GM06990 (cell line): ENCODE measurements around the gene DCTN5.

Experiments
- DNase-seq: peaks from one replicate; pipeline ENCODE4 v3.0.0-alpha.2; 2011; ENCODE audit not compliant: insufficient read length; ENCODE audit errors: extremely low read depth
- H3K27me3 ChIP-seq: replicated peaks from 2 replicates; pipeline ENCODE4 v1.6.0; 2011; ENCODE audit warnings: low read length; ENCODE audit not compliant: control insufficient read depth, insufficient read depth
- H3K36me3 ChIP-seq: 2 replicates; pipeline ENCODE4 v1.5.1; 2011; ENCODE audit warnings: low read length; ENCODE audit not compliant: control insufficient read depth, insufficient read depth
- H3K4me3 ChIP-seq: replicated peaks from 2 replicates; pipeline ENCODE4 v1.5.1; 2011; ENCODE audit warnings: low read depth, mild to moderate bottlenecking, control low read depth, low read length
- CTCF ChIP-seq: IDR thresholded peaks from 2 replicates; pipeline ENCODE4 v1.5.1; 2011; ENCODE audit warnings: low read length, control low read depth, mild to moderate bottlenecking, inconsistent platforms; ENCODE audit not compliant: insufficient read depth, poor library complexity, severe bottlenecking

DCTN5 gene

GRCh38 chr16:23667355-23667659 is 26.0 kb downstream of the DCTN5 start:
- H3K36me3 ChIP-seq = peaks cover 26% of the 10 kb centered on the region
- no peak overlapping the region for H3K4me3 ChIP-seq
- no peak for DNase-seq
- no peak for TF ChIP-seq CTCF
- H3K27me3 ChIP-seq = no peaks in the 10 kb centered on the region

- no peaks in the 10 kb centered on the region for H3K27me3 ChIP-seq
- H3K36me3 ChIP-seq = peaks cover 25% of the 10 kb centered on the region
- H3K4me3 ChIP-seq = no peak overlapping the region
- no peak for TF ChIP-seq CTCF
- no peak for DNase-seq
These were observed 27.0 kb downstream of the DCTN5 start for GRCh38 chr16:23668225-23668624.

- Histone ChIP-seq H3K27me3 (no peaks in the 10 kb centered on the region), H3K36me3 (peaks cover 25% of the 10 kb centered on the region), H3K4me3 (no peak overlapping the region)
- DNase-seq = no peak
- TF ChIP-seq CTCF = no peak
These were observed 27.6 kb downstream of the DCTN5 start for GRCh38 chr16:23668873-23669272.

GRCh38 chr16:23670137-23670776 is 29.0 kb downstream of the DCTN5 start:
- TF ChIP-seq CTCF = no peak
- peak overlapping the region; percentile 7; the same call in 1 of the 2 replicates for H3K4me3 ChIP-seq
- peak; percentile 81 for DNase-seq
- no peaks in the 10 kb centered on the region for H3K27me3 ChIP-seq
- H3K36me3 ChIP-seq = peaks cover 24% of the 10 kb centered on the region

- TF ChIP-seq CTCF = no peak
- no peak for DNase-seq
- H3K36me3 ChIP-seq = peaks cover 9% of the 10 kb centered on the region
- H3K27me3 ChIP-seq = no peaks in the 10 kb centered on the region
- H3K4me3 ChIP-seq = no peak overlapping the region
These were observed 32.8 kb downstream of the DCTN5 start for GRCh38 chr16:23673971-23674614.
